Upper lobe of left lung (tissue), 4 donors: Measurements from ENCODE around the gene HSD17B10.

Experiments
- EP300 ChIP-seq, 4 donors: sonication (generic); formaldehyde crosslinking; IDR thresholded peaks; one replicate each; pipeline ENCODE4 v1.5.1; 2017; ENCODE audit warnings: antibody characterized with exemption in 4 of 4, control low read depth in 2 of 4
- TF ChIP-seq, protein P1 (sequence below), 6 experiments: fragments of 450-650 bp in 4 of 6; fragments of 200-600 bp in 2 of 6; sonication (generic) in 2 of 6; IDR thresholded peaks; one replicate each; pipeline ENCODE4 v1.5.1; 2016 to 2019; ENCODE audit warnings: antibody characterized with exemption in 6 of 6

DNA sequence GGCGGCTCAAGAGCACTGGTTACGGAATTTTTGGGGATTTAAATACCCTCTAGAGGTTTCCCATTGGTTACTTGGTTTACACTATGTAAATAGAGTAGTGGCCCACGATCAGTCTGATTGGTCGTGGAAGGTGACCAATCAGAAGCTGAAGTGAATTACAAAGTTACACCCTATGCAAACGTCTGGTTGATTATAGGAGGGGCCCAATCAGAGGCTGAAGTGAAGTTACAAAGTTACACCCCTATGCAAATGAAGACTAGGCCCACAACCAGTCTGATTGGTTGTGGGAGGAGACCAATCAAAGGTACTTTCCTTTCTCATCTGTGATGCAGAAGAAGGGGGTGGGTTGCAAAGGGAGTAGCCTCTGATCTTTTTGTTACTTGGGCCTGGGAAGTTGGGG is 45.1 kb upstream of the HSD17B10 start:
- TF ChIP-seq, protein P1, sequence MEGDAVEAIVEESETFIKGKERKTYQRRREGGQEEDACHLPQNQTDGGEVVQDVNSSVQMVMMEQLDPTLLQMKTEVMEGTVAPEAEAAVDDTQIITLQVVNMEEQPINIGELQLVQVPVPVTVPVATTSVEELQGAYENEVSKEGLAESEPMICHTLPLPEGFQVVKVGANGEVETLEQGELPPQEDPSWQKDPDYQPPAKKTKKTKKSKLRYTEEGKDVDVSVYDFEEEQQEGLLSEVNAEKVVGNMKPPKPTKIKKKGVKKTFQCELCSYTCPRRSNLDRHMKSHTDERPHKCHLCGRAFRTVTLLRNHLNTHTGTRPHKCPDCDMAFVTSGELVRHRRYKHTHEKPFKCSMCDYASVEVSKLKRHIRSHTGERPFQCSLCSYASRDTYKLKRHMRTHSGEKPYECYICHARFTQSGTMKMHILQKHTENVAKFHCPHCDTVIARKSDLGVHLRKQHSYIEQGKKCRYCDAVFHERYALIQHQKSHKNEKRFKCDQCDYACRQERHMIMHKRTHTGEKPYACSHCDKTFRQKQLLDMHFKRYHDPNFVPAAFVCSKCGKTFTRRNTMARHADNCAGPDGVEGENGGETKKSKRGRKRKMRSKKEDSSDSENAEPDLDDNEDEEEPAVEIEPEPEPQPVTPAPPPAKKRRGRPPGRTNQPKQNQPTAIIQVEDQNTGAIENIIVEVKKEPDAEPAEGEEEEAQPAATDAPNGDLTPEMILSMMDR (IDR thresholded peaks at IDR 0.05): no peak
- TF ChIP-seq EP300 (IDR thresholded peaks at IDR 0.05): no peak
